HL-60 (cell line): ENCODE data around the gene EXOC2.

Experiments used
- CTCF ChIP-seq: IDR thresholded peaks from one replicate; pipeline ENCODE4 v1.5.1; 2011; ENCODE audit warnings: low read length, control low read depth, inconsistent platforms; ENCODE audit not compliant: insufficient read depth
- GABPA ChIP-seq: IDR thresholded peaks from 2 replicates; pipeline ENCODE4 v1.6.1; 2012; ENCODE audit warnings: low read depth
- POLR2AphosphoS5 ChIP-seq: IDR thresholded peaks from 2 replicates; pipeline ENCODE4 v1.6.1; 2012; ENCODE audit warnings: low read depth
- REST ChIP-seq: IDR thresholded peaks from 2 replicates; pipeline ENCODE4 v1.6.1; 2012; ENCODE audit warnings: low read depth; ENCODE audit not compliant: insufficient replicate concordance
- SPI1 ChIP-seq: IDR thresholded peaks from 2 replicates; pipeline ENCODE4 v1.6.1; 2012; ENCODE audit warnings: low read depth, mild to moderate bottlenecking, borderline replicate concordance

GRCh38 chr6:436308-437036 lies 256.5 kb downstream of the EXOC2 start:
- TF ChIP-seq CTCF (no peak), GABPA (no peak), POLR2AphosphoS5 (no peak), REST (no peak), SPI1 (no peak)
